ENCODE measurements around the gene UBTD1.

Gene UBTD1

DNA sequence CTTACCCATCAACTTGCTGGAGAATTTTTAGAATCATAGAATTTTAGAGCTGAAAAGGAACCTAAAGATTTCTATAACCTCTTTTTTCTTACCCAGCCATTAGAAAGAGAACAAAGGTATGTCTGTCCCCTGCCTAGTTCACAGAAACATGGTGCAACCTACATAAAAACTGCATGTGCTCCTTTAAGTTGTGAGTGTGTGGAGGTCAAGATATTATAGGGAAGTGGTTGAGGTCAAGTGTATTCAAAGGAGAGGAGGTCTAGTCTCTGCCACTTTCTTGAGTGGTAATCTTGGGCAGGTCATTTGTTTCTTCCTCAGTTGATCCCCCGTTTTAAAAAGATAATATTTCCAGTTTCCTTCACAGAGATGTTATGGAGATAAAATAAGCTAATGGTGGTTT is 6.4 kb downstream of the UBTD1 start:
- no peak for DNase-seq (ENCODE audit: low spot score)
- Histone ChIP-seq H3K4me3 (no peak overlapping the region), H3K27ac (no peak overlapping the region)
- TF ChIP-seq, protein P1, sequence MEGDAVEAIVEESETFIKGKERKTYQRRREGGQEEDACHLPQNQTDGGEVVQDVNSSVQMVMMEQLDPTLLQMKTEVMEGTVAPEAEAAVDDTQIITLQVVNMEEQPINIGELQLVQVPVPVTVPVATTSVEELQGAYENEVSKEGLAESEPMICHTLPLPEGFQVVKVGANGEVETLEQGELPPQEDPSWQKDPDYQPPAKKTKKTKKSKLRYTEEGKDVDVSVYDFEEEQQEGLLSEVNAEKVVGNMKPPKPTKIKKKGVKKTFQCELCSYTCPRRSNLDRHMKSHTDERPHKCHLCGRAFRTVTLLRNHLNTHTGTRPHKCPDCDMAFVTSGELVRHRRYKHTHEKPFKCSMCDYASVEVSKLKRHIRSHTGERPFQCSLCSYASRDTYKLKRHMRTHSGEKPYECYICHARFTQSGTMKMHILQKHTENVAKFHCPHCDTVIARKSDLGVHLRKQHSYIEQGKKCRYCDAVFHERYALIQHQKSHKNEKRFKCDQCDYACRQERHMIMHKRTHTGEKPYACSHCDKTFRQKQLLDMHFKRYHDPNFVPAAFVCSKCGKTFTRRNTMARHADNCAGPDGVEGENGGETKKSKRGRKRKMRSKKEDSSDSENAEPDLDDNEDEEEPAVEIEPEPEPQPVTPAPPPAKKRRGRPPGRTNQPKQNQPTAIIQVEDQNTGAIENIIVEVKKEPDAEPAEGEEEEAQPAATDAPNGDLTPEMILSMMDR (IDR thresholded peaks at IDR 0.05) = no peak

DNA sequence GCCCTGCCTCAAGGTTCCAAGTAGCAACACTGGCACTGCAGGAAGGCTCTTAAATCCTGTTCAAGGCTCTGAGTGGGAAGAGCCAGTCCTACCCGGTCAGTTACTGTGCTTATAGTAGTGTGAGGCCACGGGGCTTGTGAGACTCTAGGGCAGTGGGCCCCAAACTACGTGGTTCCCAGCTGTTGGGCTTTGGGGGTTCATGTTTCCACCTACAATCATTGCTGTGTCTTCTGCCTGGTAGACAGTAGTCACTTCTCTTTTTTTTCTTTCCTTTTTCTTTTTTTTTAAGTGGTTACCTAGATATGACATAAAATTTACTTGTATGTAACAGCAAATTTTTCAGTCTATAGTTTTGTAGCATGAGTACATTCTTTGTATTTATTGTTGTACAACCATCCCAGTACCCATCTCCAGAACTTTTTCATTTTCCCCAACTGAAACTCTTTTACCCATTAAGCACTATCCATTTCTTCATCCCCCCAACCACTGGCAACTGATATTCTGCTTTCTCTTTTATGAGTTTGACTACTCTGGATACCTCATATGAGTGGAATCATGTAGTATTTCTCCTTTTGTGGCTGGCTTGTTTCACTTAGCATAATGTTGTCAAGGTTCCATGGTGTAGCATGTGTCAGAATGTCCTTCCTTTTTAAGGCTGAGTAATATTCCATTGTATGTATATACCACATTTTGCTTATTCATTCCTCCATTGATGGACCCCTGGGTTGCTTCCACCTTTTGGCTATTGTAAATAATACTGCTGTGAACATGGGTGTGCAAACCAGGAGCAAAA is 7.7 kb downstream of the UBTD1 start:
- Histone ChIP-seq H3K4me3 (no peak overlapping the region), H3K27ac (no peak overlapping the region)
- DNase-seq (ENCODE audit: low spot score) = no peak
- TF ChIP-seq, protein P1 (IDR thresholded peaks at IDR 0.05) = no peak

DNA sequence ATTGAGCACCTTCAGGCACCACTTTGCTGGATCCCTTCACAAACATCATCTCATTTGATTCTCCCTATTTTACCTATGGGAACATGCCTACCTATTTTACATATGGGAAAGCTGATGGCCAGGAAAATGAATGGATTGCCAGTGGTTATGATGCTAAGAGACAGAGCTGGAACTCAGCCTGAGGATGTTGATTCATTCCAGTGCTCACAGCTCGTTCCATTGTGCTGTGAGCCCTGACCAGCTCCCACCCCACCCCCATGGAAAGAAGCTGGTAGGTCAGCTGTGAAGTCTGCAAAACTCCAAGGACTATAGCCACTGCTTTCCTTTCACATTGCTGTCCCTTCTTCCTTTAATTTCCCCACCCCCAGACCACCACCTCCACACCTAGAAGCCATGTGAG is 9.6 kb downstream of the UBTD1 start:
- TF ChIP-seq, protein P1 (IDR thresholded peaks at IDR 0.05) = no peak
- Histone ChIP-seq H3K4me3 (no peak overlapping the region), H3K27ac (no peak overlapping the region)
- no peak for DNase-seq (ENCODE audit: low spot score)

DNA sequence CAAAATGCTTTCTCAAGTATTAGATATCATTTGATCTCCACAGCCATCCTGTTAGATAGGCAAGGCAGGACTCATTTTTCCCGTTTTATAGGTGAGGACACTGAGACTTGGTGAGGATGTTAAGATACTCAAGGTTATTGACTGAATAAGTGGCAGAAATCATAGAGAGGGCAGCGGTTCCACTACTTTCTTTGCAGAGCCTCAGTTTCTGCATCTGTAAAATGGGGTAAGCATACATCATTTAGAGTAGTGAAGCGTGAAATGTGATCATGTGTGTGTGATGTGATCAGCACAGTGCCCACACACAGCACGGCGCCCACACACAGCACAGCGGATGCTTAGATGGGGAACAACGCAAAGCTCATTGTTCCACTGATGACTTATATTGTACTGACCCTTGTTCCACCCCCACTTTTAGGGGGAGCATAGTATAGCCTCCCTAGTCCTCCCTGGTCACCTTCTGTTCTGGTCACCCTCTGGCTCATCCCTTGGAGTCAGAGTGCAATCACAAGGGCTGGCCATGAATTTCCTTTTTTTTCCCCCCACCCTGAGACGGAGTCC is 10.5 kb downstream of the UBTD1 start:
- peak; percentile 22 for DNase-seq (ENCODE audit: low spot score)
- TF ChIP-seq, protein P1 (IDR thresholded peaks at IDR 0.05) = no peak
- Histone ChIP-seq H3K27ac (no peak overlapping the region), H3K4me3 (no peak overlapping the region)

DNA sequence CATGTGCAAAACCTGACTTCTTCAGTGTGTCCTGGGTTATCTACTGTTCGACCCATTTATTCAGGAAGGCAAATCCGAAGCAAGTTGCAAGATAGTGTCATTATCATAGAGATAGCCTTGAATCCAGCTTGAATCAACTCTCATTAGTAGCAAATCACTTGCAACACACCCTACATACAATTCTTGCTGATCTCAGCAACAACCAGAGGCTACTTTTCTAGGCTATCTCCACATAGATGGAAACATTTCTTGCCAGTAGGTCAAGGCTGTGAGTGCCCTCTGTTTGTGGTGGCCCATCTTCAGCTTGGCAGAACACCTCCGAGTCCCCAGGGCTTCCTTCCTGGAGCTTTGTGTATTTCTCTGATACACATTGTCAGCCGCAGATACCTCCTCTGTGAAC is 12.0 kb downstream of the UBTD1 start:
- TF ChIP-seq, protein P1 (IDR thresholded peaks at IDR 0.05) = no peak
- DNase-seq (ENCODE audit: low spot score) = no peak
- Histone ChIP-seq H3K4me3 (no peak overlapping the region), H3K27ac (no peak overlapping the region)

DNA sequence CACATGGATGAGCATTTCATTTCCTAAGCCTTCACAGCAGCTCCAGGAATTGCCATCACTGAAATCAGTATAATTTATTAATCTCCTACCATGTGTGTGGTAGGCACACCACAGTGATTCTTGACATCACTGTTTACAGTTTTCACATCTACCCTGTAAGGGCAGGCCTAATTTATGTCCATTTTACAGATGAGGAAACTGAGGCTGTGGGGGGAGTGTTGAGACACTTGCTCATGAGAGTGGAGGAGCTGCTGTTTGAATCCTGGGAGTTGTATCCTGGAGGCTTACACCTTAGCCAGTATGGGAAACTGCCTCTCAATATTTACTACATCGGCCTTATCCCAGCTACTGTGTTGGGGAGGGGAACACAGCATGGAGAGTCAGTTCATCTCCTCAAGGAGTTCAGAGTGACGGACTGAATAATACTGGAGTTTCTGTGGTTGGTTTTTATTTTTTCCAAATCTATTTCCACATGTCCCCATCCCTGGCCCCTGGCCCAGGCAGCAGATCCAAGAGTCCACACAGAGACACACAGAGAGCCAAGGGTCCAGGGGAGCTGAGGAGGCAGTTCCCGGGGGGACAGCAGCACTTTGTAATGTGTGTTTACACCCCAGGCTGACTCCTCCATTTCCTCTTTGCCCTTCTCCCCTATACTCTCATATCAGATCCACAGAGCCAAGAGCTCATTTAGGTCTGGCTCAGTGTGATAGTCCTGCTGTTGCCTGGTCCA is 13.2 kb downstream of the UBTD1 start:
- TF ChIP-seq, protein P1 (IDR thresholded peaks at IDR 0.05) = no peak
- no peak overlapping the region for H3K4me3 ChIP-seq
- no peak overlapping the region for H3K27ac ChIP-seq
- no peak for DNase-seq (ENCODE audit: low spot score)
